Measurements from ENCODE around the gene TBRG1.
A peak's percentile ranks its signal among the peaks of the same experiment; 100 is the strongest.

DNA sequence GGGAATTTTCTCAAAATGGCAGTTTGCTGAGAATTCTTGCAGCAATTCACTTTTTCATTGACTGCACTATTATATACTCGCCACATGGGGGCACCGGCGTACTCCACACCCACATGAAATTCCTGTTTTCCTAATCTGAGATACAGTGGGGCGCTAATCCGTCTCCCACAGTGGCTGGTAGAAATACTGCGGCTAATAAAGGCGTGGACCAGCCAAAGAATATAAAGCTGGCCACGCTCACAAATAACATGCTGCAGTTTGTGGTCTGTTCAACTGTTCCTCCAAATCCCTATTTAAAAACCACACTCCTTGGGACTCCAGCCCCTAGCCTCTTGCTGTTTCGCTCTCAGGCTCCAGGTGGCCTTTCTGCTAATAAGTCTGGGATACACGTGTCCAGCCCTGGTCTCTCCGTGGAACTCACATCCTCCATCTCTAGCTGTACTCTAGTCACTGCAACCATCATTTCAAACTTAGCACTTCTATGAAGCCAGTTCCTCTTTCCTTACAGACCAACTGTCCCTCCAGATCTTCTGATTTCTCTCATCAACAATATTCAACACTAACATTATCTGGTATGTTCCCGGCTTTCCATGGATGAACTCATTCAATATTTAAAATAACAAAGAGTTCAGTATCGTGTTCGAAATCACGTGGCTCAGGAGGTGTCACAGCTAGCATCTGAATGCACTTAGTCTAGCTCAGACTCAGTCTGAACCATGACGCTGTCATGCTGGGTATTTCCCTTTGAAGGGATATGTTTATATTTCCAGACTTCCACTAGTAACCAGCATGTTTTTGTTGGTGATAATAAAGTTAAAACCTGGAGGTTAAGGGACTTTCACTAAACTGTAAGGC is 22.0 kb downstream of the TBRG1 start:
- no peak for TF ChIP-seq POLR2A (IDR thresholded peaks at IDR 0.05)
- TF ChIP-seq, protein P1, sequence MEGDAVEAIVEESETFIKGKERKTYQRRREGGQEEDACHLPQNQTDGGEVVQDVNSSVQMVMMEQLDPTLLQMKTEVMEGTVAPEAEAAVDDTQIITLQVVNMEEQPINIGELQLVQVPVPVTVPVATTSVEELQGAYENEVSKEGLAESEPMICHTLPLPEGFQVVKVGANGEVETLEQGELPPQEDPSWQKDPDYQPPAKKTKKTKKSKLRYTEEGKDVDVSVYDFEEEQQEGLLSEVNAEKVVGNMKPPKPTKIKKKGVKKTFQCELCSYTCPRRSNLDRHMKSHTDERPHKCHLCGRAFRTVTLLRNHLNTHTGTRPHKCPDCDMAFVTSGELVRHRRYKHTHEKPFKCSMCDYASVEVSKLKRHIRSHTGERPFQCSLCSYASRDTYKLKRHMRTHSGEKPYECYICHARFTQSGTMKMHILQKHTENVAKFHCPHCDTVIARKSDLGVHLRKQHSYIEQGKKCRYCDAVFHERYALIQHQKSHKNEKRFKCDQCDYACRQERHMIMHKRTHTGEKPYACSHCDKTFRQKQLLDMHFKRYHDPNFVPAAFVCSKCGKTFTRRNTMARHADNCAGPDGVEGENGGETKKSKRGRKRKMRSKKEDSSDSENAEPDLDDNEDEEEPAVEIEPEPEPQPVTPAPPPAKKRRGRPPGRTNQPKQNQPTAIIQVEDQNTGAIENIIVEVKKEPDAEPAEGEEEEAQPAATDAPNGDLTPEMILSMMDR (IDR thresholded peaks at IDR 0.05) = peak in 5 of 6 experiments; percentile 76 to 82 (median 79)
